ENCODE data around the gene CAPSL.

Gene CAPSL

DNA sequence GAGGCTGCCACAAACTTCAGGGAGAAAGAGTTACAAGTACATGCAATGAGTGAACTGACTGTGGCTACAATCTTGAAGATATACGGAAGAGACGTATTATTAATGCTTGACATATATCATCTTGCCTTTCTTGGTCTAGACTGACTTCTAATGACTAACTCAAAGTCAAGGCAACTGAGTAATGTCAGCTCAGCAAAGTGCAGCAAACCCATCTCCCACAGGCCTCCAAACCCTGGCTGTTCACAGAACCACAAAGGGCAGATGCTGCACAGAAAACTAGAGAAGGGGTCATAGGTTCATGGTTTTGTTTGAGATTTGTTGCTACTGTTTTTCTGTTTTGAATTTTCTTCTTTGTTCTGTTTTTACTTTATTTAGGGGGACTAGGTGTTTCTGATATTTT is 60.8 kb downstream of the CAPSL start:
- Histone ChIP-seq H3K9me3 (ENCODE audit: control insufficient read depth, insufficient read depth, low read length) (no peaks in the 10 kb centered on the region), H3K36me3 (ENCODE audit: control insufficient read depth, insufficient read depth, low read length) (no peaks in the 10 kb centered on the region), H3K27ac (ENCODE audit: low read length) (no peak overlapping the region), H3K27me3 (ENCODE audit: control insufficient read depth, insufficient read depth, low read length) (no peaks in the 10 kb centered on the region), H3K4me3 (ENCODE audit: low read length) (no peak overlapping the region), H3K4me1 (ENCODE audit: control insufficient read depth, insufficient read depth, low read length) (no peaks in the 10 kb centered on the region)
- DNase-seq (ENCODE audit: low read depth, low spot score) = no peak
- no CpG with 5 or more reads among the region's 2 CpGs for WGBS (ENCODE audit: insufficient coverage, insufficient read length)

DNA sequence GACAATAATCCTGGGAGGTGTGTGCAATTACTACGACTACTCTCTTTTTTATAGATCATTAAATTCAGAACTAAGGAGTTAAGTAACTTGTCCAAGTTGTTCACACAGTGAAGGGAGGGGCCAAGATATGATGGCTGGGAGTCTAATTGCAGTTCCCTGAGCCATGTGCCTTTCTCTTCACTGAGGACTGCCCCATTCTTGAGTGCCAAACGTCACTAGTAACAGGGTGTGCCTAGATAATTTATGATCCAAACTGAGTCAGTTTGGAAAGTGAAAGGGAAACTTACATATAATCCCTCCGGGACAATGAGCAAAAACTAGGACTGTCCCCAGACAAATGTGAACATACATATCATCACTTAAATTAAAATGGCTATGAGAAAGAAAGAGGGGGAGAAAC is 61.5 kb downstream of the CAPSL start:
- Histone ChIP-seq H3K27ac (ENCODE audit: low read length) (no peak overlapping the region), H3K4me1 (ENCODE audit: control insufficient read depth, insufficient read depth, low read length) (no peaks in the 10 kb centered on the region)

DNA sequence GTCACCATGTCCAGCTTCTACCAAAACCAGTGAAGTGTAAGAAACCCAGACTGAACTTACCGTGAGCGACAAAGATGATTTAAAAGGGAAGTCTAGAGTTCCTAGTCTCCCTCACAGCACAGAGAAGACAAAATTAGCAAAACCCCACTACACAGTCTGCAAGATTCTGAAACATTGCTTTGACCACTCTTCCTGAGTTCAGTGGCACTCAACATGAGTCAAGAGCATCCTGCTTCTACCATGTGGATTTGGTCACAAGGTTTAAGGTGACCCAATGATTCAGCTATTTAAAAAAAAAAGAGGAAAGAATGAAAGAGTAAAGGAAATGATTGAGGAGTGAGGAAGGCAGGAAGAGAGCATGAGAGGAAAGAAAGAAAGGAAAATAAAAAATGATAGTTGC is 62.0 kb downstream of the CAPSL start:
- Histone ChIP-seq H3K27me3 (ENCODE audit: control insufficient read depth, insufficient read depth, low read length) (no peaks in the 10 kb centered on the region), H3K4me3 (ENCODE audit: low read length) (no peak overlapping the region), H3K36me3 (ENCODE audit: control insufficient read depth, insufficient read depth, low read length) (no peaks in the 10 kb centered on the region), H3K9me3 (ENCODE audit: control insufficient read depth, insufficient read depth, low read length) (no peaks in the 10 kb centered on the region), H3K4me1 (ENCODE audit: control insufficient read depth, insufficient read depth, low read length) (no peaks in the 10 kb centered on the region), H3K27ac (ENCODE audit: low read length) (no peak overlapping the region)
- no CpG with 5 or more reads among the region's 2 CpGs for WGBS (ENCODE audit: insufficient coverage, insufficient read length)
- no peak for DNase-seq (ENCODE audit: low read depth, low spot score)

More for the DNA sequence above, 61.5 kb downstream of the CAPSL start:
- H3K4me3 ChIP-seq (ENCODE audit: low read length) = no peak overlapping the region
- H3K36me3 ChIP-seq (ENCODE audit: control insufficient read depth, insufficient read depth, low read length) = no peaks in the 10 kb centered on the region
- no peaks in the 10 kb centered on the region for H3K9me3 ChIP-seq (ENCODE audit: control insufficient read depth, insufficient read depth, low read length)
- no peak for DNase-seq (ENCODE audit: low read depth, low spot score)
- no CpG with 5 or more reads among the region's 3 CpGs for WGBS (ENCODE audit: insufficient coverage, insufficient read length)
- H3K27me3 ChIP-seq (ENCODE audit: control insufficient read depth, insufficient read depth, low read length) = no peaks in the 10 kb centered on the region

DNA sequence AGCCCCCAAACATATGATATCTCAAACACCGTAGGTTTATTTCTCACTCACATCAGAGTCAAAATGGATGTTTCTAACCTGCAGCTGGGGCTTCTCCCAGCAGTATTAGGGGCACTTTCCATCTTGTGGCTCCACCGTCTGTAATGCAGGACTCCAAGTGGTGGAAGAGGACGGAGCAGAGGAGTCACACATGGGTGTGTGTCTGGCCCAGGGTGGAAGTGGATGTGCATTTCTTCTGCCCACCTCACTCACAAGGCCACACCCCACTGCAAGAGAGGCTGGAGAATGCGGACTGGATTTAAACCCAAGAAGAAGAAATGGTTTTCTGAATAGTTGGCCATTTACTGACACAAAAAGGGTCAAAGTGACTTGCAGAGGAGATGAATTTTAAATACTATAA is 67.8 kb downstream of the CAPSL start:
- Histone ChIP-seq H3K27ac (ENCODE audit: low read length) (no peak overlapping the region), H3K4me1 (ENCODE audit: control insufficient read depth, insufficient read depth, low read length) (no peaks in the 10 kb centered on the region), H3K36me3 (ENCODE audit: control insufficient read depth, insufficient read depth, low read length) (no peaks in the 10 kb centered on the region), H3K4me3 (ENCODE audit: low read length) (no peak overlapping the region), H3K9me3 (ENCODE audit: control insufficient read depth, insufficient read depth, low read length) (no peaks in the 10 kb centered on the region), H3K27me3 (ENCODE audit: control insufficient read depth, insufficient read depth, low read length) (no peaks in the 10 kb centered on the region)
- no peak for DNase-seq (ENCODE audit: low read depth, low spot score)
- WGBS (ENCODE audit: insufficient coverage, insufficient read length) = no CpG with 5 or more reads among the region's 4 CpGs

DNA sequence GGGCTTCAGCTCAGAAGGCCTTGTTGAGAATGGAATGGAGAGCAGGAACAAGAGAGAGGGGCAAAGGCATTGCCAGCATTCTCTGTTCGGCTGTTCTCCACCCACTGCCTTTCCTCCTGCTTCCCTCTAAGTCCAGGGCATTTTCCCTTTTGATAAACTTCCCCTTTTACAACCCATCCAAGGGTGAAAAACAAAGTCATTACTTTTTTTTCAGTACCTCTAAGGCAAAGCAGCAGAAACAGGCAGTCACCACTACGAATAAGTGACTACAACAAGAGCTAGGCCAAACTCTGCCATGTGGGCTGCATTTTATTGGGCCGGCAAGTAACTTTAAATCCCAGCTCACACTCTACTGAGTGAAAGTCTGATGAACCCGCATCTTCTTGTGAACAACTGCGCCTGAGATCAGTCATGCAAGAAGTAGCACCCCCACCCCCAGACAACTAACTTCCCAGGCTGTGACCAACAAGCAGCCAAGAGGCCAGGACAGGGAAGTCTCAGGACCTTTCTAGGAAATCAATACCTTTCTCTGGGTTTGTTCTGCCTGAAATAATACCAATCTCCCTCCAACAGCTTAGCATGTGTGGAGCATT is 68.6 kb downstream of the CAPSL start:
- Histone ChIP-seq H3K27ac (ENCODE audit: low read length) (no peak overlapping the region), H3K27me3 (ENCODE audit: control insufficient read depth, insufficient read depth, low read length) (no peaks in the 10 kb centered on the region), H3K36me3 (ENCODE audit: control insufficient read depth, insufficient read depth, low read length) (no peaks in the 10 kb centered on the region), H3K9me3 (ENCODE audit: control insufficient read depth, insufficient read depth, low read length) (no peaks in the 10 kb centered on the region), H3K4me3 (ENCODE audit: low read length) (no peak overlapping the region), H3K4me1 (ENCODE audit: control insufficient read depth, insufficient read depth, low read length) (no peaks in the 10 kb centered on the region)
- no CpG with 5 or more reads among the region's 5 CpGs for WGBS (ENCODE audit: insufficient coverage, insufficient read length)
- DNase-seq (ENCODE audit: low read depth, low spot score) = no peak

DNA sequence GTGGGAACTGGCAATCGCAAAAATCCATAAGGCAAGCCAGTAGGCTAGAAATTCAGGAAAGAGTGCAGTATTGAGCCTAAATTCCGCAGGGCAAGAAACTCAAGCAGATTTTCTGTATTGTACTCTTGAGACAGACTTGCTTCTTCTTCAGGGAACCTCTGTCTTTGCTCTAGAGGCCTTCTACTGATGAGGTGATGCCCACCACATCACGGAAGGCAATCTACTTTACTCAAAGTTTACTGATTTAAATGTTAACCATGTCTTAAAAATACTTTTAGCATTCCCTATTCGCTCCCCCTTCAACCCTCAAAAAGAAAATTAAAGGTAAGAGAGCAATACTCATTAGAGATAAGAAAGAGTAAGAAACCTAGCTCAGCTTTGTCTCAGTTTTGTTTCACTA is 70.4 kb downstream of the CAPSL start:
- H3K27ac ChIP-seq (ENCODE audit: low read length) = no peak overlapping the region
- H3K9me3 ChIP-seq (ENCODE audit: control insufficient read depth, insufficient read depth, low read length) = no peaks in the 10 kb centered on the region
- no peaks in the 10 kb centered on the region for H3K36me3 ChIP-seq (ENCODE audit: control insufficient read depth, insufficient read depth, low read length)
- no CpG with 5 or more reads among the region's 4 CpGs for WGBS (ENCODE audit: insufficient coverage, insufficient read length)
- H3K4me3 ChIP-seq (ENCODE audit: low read length) = no peak overlapping the region
- DNase-seq (ENCODE audit: low read depth, low spot score) = no peak
- H3K4me1 ChIP-seq (ENCODE audit: control insufficient read depth, insufficient read depth, low read length) = no peaks in the 10 kb centered on the region
- no peaks in the 10 kb centered on the region for H3K27me3 ChIP-seq (ENCODE audit: control insufficient read depth, insufficient read depth, low read length)

DNA sequence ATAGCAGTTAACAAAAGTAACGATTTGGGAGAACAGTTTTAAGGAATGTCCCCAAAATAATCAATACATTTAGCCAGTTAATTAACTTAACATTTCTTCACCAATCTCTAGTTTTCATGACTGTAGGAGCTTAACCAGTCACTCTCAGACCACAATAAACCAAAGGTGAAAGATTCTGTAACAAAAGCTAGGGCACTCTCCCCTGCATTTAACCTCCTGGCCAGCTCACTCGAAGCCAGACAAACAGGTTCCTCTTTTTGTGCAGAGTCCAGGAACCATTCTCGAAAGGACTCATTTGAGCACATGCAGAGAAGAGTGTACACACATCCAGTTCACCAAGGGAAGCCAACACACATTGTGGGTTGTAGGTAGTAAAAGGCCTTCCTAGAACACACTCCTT is 75.3 kb downstream of the CAPSL start:
- no peak for DNase-seq (ENCODE audit: low read depth, low spot score)
- Histone ChIP-seq H3K4me1 (ENCODE audit: control insufficient read depth, insufficient read depth, low read length) (no peaks in the 10 kb centered on the region; the same call in 1 of the 2 replicates), H3K36me3 (ENCODE audit: control insufficient read depth, insufficient read depth, low read length) (no peaks in the 10 kb centered on the region), H3K9me3 (ENCODE audit: control insufficient read depth, insufficient read depth, low read length) (no peaks in the 10 kb centered on the region), H3K4me3 (ENCODE audit: low read length) (no peak overlapping the region), H3K27ac (ENCODE audit: low read length) (no peak overlapping the region), H3K27me3 (ENCODE audit: control insufficient read depth, insufficient read depth, low read length) (no peaks in the 10 kb centered on the region)
- WGBS (ENCODE audit: insufficient coverage, insufficient read length) = no CpG with 5 or more reads among the region's 3 CpGs

DNA sequence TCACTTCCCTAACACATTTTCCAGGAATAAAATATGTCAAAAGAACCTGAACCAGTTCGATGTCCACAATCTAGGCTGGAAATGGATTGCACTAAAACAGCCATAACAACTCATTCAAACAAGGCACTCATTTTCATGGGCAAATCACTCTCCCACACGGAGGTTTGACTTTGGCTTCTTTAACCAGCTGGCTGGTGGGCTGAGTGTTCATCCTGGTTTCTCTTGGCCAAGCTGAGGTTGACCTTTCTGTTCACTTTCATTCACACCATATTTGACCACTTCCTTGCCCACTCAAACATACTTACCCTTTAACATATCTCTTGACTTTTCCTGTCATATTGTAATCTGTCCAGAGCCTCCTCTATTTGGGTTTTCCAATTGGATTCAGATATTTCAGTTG is 76.3 kb downstream of the CAPSL start:
- no peaks in the 10 kb centered on the region for H3K9me3 ChIP-seq (ENCODE audit: control insufficient read depth, insufficient read depth, low read length)
- H3K36me3 ChIP-seq (ENCODE audit: control insufficient read depth, insufficient read depth, low read length) = no peaks in the 10 kb centered on the region
- no peak overlapping the region for H3K27ac ChIP-seq (ENCODE audit: low read length)
- no peak for DNase-seq (ENCODE audit: low read depth, low spot score)
- no CpG with 5 or more reads among the region's 2 CpGs for WGBS (ENCODE audit: insufficient coverage, insufficient read length)
- no peaks in the 10 kb centered on the region for H3K27me3 ChIP-seq (ENCODE audit: control insufficient read depth, insufficient read depth, low read length)
- no peaks in the 10 kb centered on the region; the same call in 1 of the 2 replicates for H3K4me1 ChIP-seq (ENCODE audit: control insufficient read depth, insufficient read depth, low read length)
- no peak overlapping the region for H3K4me3 ChIP-seq (ENCODE audit: low read length)

DNA sequence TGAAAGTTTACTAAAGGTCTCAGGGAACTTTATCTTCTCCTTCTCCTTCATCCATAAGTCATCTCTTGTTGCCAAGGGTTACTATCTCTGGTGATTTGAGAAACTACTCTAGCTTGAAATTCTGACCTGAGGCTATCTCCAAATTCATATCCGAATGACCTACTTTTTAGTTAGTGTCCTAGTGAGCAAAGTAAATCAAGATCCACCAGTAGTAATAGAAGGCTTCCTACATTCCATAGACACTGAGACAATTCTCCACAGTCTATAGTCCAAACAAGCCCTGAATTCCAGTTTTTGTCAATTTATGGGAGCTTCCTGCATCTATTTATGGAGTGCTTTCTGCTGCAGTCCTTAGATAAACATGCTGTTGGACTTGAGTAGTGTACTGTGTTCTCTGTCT is 76.7 kb downstream of the CAPSL start:
- WGBS (ENCODE audit: insufficient coverage, insufficient read length) = no CpG with 5 or more reads among the region's 1 CpG
- Histone ChIP-seq H3K9me3 (ENCODE audit: control insufficient read depth, insufficient read depth, low read length) (no peaks in the 10 kb centered on the region), H3K4me1 (ENCODE audit: control insufficient read depth, insufficient read depth, low read length) (no peaks in the 10 kb centered on the region; the same call in 1 of the 2 replicates), H3K27ac (ENCODE audit: low read length) (no peak overlapping the region), H3K27me3 (ENCODE audit: control insufficient read depth, insufficient read depth, low read length) (no peaks in the 10 kb centered on the region), H3K4me3 (ENCODE audit: low read length) (no peak overlapping the region), H3K36me3 (ENCODE audit: control insufficient read depth, insufficient read depth, low read length) (no peaks in the 10 kb centered on the region)
- no peak for DNase-seq (ENCODE audit: low read depth, low spot score)

DNA sequence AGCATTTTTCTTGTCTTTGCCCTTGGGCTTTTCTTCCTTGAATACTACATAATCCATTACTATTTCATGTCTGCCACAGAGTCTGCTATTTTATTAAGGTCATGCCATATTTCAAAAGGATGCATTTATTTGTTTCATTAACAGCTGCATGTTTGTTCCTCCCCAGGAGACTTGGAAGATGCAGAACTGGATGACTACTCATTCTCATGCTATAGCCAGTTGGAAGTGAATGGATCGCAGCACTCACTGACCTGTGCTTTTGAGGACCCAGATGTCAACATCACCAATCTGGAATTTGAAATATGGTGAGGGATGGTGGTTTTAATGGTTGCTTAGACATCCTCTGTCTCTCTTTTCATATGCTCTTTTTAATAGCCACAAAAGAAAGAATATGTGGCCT is 77.7 kb downstream of the CAPSL start:
- no peak for DNase-seq (ENCODE audit: low read depth, low spot score)
- no CpG with 5 or more reads among the region's 1 CpG for WGBS (ENCODE audit: insufficient coverage, insufficient read length)
- H3K27ac ChIP-seq (ENCODE audit: low read length) = no peak overlapping the region
- no peaks in the 10 kb centered on the region for H3K9me3 ChIP-seq (ENCODE audit: control insufficient read depth, insufficient read depth, low read length)
- no peaks in the 10 kb centered on the region for H3K27me3 ChIP-seq (ENCODE audit: control insufficient read depth, insufficient read depth, low read length)
- no peaks in the 10 kb centered on the region; the same call in 1 of the 2 replicates for H3K4me1 ChIP-seq (ENCODE audit: control insufficient read depth, insufficient read depth, low read length)
- no peak overlapping the region for H3K4me3 ChIP-seq (ENCODE audit: low read length)
- H3K36me3 ChIP-seq (ENCODE audit: control insufficient read depth, insufficient read depth, low read length) = no peaks in the 10 kb centered on the region

DNA sequence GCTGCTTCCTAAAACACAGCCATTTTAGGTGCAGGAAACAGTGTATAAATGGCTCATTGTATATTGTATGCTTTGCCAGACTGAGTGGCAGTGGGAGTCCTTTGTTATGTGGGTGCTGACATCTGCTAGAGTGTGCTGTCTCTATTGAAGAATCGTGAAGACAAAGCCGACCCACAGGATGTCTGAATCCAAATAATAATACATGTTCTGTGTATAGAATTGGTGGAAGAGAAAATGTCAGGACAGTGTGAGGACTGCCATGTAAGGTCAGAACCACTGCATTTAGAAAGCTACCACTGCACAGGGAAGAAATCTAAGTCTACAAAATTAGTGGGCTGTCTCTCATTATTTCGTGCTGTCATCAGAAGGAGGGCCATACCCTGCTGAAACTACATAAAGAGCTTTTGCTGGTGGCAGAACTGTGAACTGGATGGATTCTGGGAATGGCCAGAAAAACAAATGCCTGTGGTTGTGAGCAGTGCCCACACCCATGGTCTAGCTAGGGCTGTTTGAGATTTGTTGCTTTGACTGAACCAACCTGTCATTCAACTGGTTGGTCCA is 79.2 kb downstream of the CAPSL start:
- Histone ChIP-seq H3K4me3 (ENCODE audit: low read length) (no peak overlapping the region), H3K36me3 (ENCODE audit: control insufficient read depth, insufficient read depth, low read length) (no peaks in the 10 kb centered on the region), H3K27me3 (ENCODE audit: control insufficient read depth, insufficient read depth, low read length) (no peaks in the 10 kb centered on the region), H3K27ac (ENCODE audit: low read length) (no peak overlapping the region), H3K4me1 (ENCODE audit: control insufficient read depth, insufficient read depth, low read length) (no peaks in the 10 kb centered on the region; the same call in 1 of the 2 replicates), H3K9me3 (ENCODE audit: control insufficient read depth, insufficient read depth, low read length) (no peaks in the 10 kb centered on the region)
- no CpG with 5 or more reads among the region's 3 CpGs for WGBS (ENCODE audit: insufficient coverage, insufficient read length)
- no peak for DNase-seq (ENCODE audit: low read depth, low spot score)
